Naive thymus-derived CD4-positive, alpha-beta T cell (primary cell): Measurements from ENCODE around the gene SMYD3. TPM values are rescaled to one million over a fixed set of nuclear protein-coding genes. Genes with fewer than 3 reads are reported as not detected.

Experiments used
- ATAC-seq: fragments of 150-1000 bp; cut with Tn5 transposase; 2 replicates; pipeline ENCODE4 v1.10.0; 2021; ENCODE audit warnings: mild to moderate bottlenecking, moderate library complexity
- CTCF ChIA-PET: fragments of 350-600 bp; sonication (Branson Sonifier 250); formaldehyde crosslinking; loops from one replicate; lab custom pipeline; 2021; ENCODE audit warnings: antibody characterized with exemption; lab: Charles Lee
- POLR2A ChIA-PET: fragments of 350-600 bp; sonication (Branson Sonifier 250); formaldehyde crosslinking; loops from one replicate; lab custom pipeline; 2021; ENCODE audit warnings: antibody characterized with exemption, inconsistent platforms; lab: Charles Lee
- DNase-seq, 9 donors: peaks; one replicate each; pipeline versions ENCODE4 v3.0.0 to v3.0.0-alpha.2; 2020 to 2022; ENCODE audit warnings: mixed read lengths in 1 of 9
- H3K27ac ChIP-seq: one replicate; pipeline ENCODE4 v1.7.0; 2013; ENCODE audit warnings: mild to moderate bottlenecking, low read depth, low read length, moderate library complexity
- H3K27me3 ChIP-seq, 2 donors: one replicate each; pipeline ENCODE4 v1.7.0; 2013; ENCODE audit warnings: low read length in 2 of 2, mild to moderate bottlenecking in 2 of 2, moderate library complexity in 2 of 2; ENCODE audit not compliant: control insufficient read depth in 2 of 2, insufficient read depth in 2 of 2
- H3K36me3 ChIP-seq, 3 experiments: 1 replicate in 2 of 3; 2 replicates in 1 of 3; pipeline ENCODE4 v1.7.0; 2013; ENCODE audit warnings: low read length in 3 of 3, mild to moderate bottlenecking in 3 of 3, moderate library complexity in 1 of 3; ENCODE audit not compliant: insufficient read depth in 3 of 3, control insufficient read depth in 2 of 3
- H3K4me1 ChIP-seq, 2 donors: one replicate each; pipeline ENCODE4 v1.7.0; 2013; ENCODE audit warnings: low read length in 2 of 2, mild to moderate bottlenecking in 2 of 2, moderate library complexity in 1 of 2; ENCODE audit not compliant: control insufficient read depth in 2 of 2, insufficient read depth in 2 of 2
- H3K4me3 ChIP-seq: 2 replicates; pipeline ENCODE4 v1.7.0; 2013; ENCODE audit warnings: mild to moderate bottlenecking, low read length
- H3K9me3 ChIP-seq, 3 experiments: 1 replicate in 2 of 3; 2 replicates in 1 of 3; pipeline ENCODE4 v1.7.0; 2013; ENCODE audit warnings: low read length in 3 of 3; ENCODE audit not compliant: control insufficient read depth in 2 of 3
- H3K27ac Mint-ChIP-seq, 9 donors: one replicate each; pipeline ENCODE4 v1.8.0; 2020 to 2022; ENCODE audit warnings: mixed read lengths in 9 of 9, mild to moderate bottlenecking in 8 of 9, moderate library complexity in 5 of 9, inconsistent platforms in 2 of 9
- H3K27me3 Mint-ChIP-seq, 5 donors: one replicate each; pipeline ENCODE4 v1.8.0; 2021 to 2022; ENCODE audit warnings: mixed read lengths in 5 of 5, mild to moderate bottlenecking in 1 of 5
- H3K36me3 Mint-ChIP-seq, 5 donors: one replicate each; pipeline ENCODE4 v1.8.0; 2020 to 2022; ENCODE audit warnings: mixed read lengths in 5 of 5, mild to moderate bottlenecking in 3 of 5, inconsistent platforms in 1 of 5
- H3K4me1 Mint-ChIP-seq, 7 donors: one replicate each; pipeline ENCODE4 v1.8.0; 2020 to 2022; ENCODE audit warnings: mixed read lengths in 7 of 7, mild to moderate bottlenecking in 3 of 7, inconsistent platforms in 1 of 7
- H3K4me3 Mint-ChIP-seq, 10 donors: one replicate each; pipeline ENCODE4 v1.8.0; 2020 to 2022; ENCODE audit warnings: mild to moderate bottlenecking in 10 of 10, mixed read lengths in 10 of 10, moderate library complexity in 6 of 10, inconsistent platforms in 2 of 10
- H3K9me3 Mint-ChIP-seq, 11 donors: one replicate each; pipeline ENCODE4 v1.8.0; 2020 to 2022; ENCODE audit warnings: mixed read lengths in 11 of 11, mild to moderate bottlenecking in 4 of 11, inconsistent platforms in 1 of 11, moderate library complexity in 1 of 11
- intact Hi-C, 2 donors: fragments of 100-400 bp; cut with micrococcal nuclease; formaldehyde crosslinking; loops; one replicate each; pipeline ENCODE4 v1.15.1; 2023
- polyA plus RNA-seq, 2 donors: library from polyadenylated mRNA; unstranded; fragments of 300-500 nt; fragmentation: Illumina TruSeq; gene quantifications; one replicate each; pipeline ENCODE4 v1.2.3, GENCODE V29; 2021
- total RNA-seq, 6 experiments: library from RNA in 5 of 6; stranded (reverse) in 5 of 6; gene quantifications; 1 replicate in 5 of 6; 2 replicates in 1 of 6; pipeline ENCODE4 v1.2.3 and lab custom pipeline; 2021 to 2026

Gene SMYD3
- total and polyA plus RNA-seq, 7 experiments from 2014 or later = 19.5 to 28.6 (median 24.4) TPM

- Mint-ChIP-seq H3K4me1 (peaks cover 0 to 9% (median 2%) of the 10 kb centered on the region in 7 donors), H3K27ac (no peak overlapping the region), H3K4me3 (peak overlapping the region in 1 of 10 donors; percentile 43), H3K36me3 (peaks cover 4 to 64% (median 58%) of the 10 kb centered on the region in 5 donors), H3K9me3 (peaks cover under 1 to 42% (median 11%) of the 10 kb centered on the region in 11 donors), H3K27me3 (no peaks in the 10 kb centered on the region)
- H3K4me3 ChIP-seq = no peak overlapping the region
- intact Hi-C loops = no loop called here
- H3K27ac ChIP-seq = no peak overlapping the region
- no peak for ATAC-seq
- ChIA-PET CTCF (no interaction called here), POLR2A (interaction anchor here (0.6 kb wide), 1 partner anchor 38 kb away, joined by 3 read pairs; no protein-coding TSS in a partner anchor)
- no peak for DNase-seq
- H3K27me3 ChIP-seq = no peaks in the 10 kb centered on the region
- H3K36me3 ChIP-seq = peaks cover 0 to 19% (median 0%) of the 10 kb centered on the region in 3 experiments
- H3K9me3 ChIP-seq = no peaks in the 10 kb centered on the region
- no peaks in the 10 kb centered on the region for H3K4me1 ChIP-seq
These were observed 89.8 kb downstream of the SMYD3 start for GRCh38 chr1:246417152-246417812.

- no peaks in the 10 kb centered on the region for H3K9me3 ChIP-seq
- ATAC-seq (no peak), DNase-seq (no peak)
- H3K4me3 Mint-ChIP-seq = no peak overlapping the region
- peaks cover 4 to 51% (median 15%) of the 10 kb centered on the region in 11 donors for H3K9me3 Mint-ChIP-seq
- no peaks in the 10 kb centered on the region for H3K27me3 ChIP-seq
- H3K4me1 ChIP-seq = no peaks in the 10 kb centered on the region
- peaks cover 4 to 70% (median 64%) of the 10 kb centered on the region in 5 donors for H3K36me3 Mint-ChIP-seq
- H3K27ac ChIP-seq = no peak overlapping the region
- H3K4me1 Mint-ChIP-seq = peaks cover 0 to 6% (median 2%) of the 10 kb centered on the region in 7 donors
- intact Hi-C loops = no loop called here
- ChIA-PET POLR2A (interaction anchor here (0.6 kb wide), 1 partner anchor 37 kb away, joined by 3 read pairs; no protein-coding TSS in a partner anchor), CTCF (no interaction called here)
- H3K36me3 ChIP-seq = peaks cover 0 to 19% (median 0%) of the 10 kb centered on the region in 3 experiments
- H3K27me3 Mint-ChIP-seq = no peaks in the 10 kb centered on the region
- no peak overlapping the region for H3K4me3 ChIP-seq
- H3K27ac Mint-ChIP-seq = no peak overlapping the region
These were observed 90.8 kb downstream of the SMYD3 start for GRCh38 chr1:246416261-246416660.

- H3K9me3 Mint-ChIP-seq = peaks cover 4 to 50% (median 16%) of the 10 kb centered on the region in 11 donors
- ATAC-seq = no peak
- no peaks in the 10 kb centered on the region for H3K27me3 Mint-ChIP-seq
- no peak overlapping the region for H3K4me3 ChIP-seq
- CTCF ChIA-PET = interaction anchor here (0.8 kb wide), 1 partner anchor 1234 kb away, joined by 3 read pairs; no protein-coding TSS in a partner anchor
- no peak overlapping the region for H3K27ac ChIP-seq
- H3K36me3 Mint-ChIP-seq = peaks cover 4 to 61% (median 56%) of the 10 kb centered on the region in 5 donors
- intact Hi-C loops = no loop called here
- no peaks in the 10 kb centered on the region for H3K9me3 ChIP-seq
- DNase-seq = no peak
- peaks cover 0 to 6% (median 2%) of the 10 kb centered on the region in 7 donors for H3K4me1 Mint-ChIP-seq
- peaks cover 0 to 19% (median 0%) of the 10 kb centered on the region in 3 experiments for H3K36me3 ChIP-seq
- H3K4me1 ChIP-seq = no peaks in the 10 kb centered on the region
- no peaks in the 10 kb centered on the region for H3K27me3 ChIP-seq
- no peak overlapping the region for H3K4me3 Mint-ChIP-seq
- peak overlapping the region in 1 of 9 donors; percentile 25 for H3K27ac Mint-ChIP-seq
- POLR2A ChIA-PET = no interaction called here
These were observed 92.1 kb downstream of the SMYD3 start for GRCh38 chr1:246415028-246415427.

GRCh38 chr1:246413430-246413829 lies 93.6 kb downstream of the SMYD3 start:
- no peaks in the 10 kb centered on the region for H3K4me1 ChIP-seq
- DNase-seq (no peak), ATAC-seq (no peak)
- Mint-ChIP-seq H3K27me3 (no peaks in the 10 kb centered on the region), H3K36me3 (peaks cover 4 to 47% (median 42%) of the 10 kb centered on the region in 5 donors), H3K4me3 (no peak overlapping the region), H3K9me3 (peaks cover 0 to 41% (median 12%) of the 10 kb centered on the region in 11 donors), H3K27ac (no peak overlapping the region), H3K4me1 (peaks cover 0 to 4% (median 0%) of the 10 kb centered on the region in 7 donors)
- peaks cover 0 to 7% (median 0%) of the 10 kb centered on the region in 3 experiments for H3K36me3 ChIP-seq
- intact Hi-C loops = no loop called here
- no peak overlapping the region for H3K4me3 ChIP-seq
- POLR2A ChIA-PET = no interaction called here
- CTCF ChIA-PET = no interaction called here
- no peaks in the 10 kb centered on the region for H3K9me3 ChIP-seq
- H3K27me3 ChIP-seq = no peaks in the 10 kb centered on the region
- H3K27ac ChIP-seq = no peak overlapping the region

- Mint-ChIP-seq H3K27me3 (no peaks in the 10 kb centered on the region), H3K27ac (no peak overlapping the region)
- no peak for DNase-seq
These were observed 103.0 kb downstream of the SMYD3 start for GRCh38 chr1:246404078-246404477.

GRCh38 chr1:246398126-246398813 lies 108.8 kb downstream of the SMYD3 start:
- no peak for ATAC-seq
- no peak for DNase-seq
- ChIA-PET CTCF (no interaction called here), POLR2A (no interaction called here)
- peaks cover 0 to 6% (median 0%) of the 10 kb centered on the region in 7 donors for H3K4me1 Mint-ChIP-seq
- H3K4me1 ChIP-seq = no peaks in the 10 kb centered on the region
- H3K4me3 Mint-ChIP-seq = no peak overlapping the region
- no peaks in the 10 kb centered on the region for H3K27me3 ChIP-seq
- no peak overlapping the region for H3K4me3 ChIP-seq
- intact Hi-C loops = no loop called here
- H3K9me3 Mint-ChIP-seq = peaks cover 0 to 47% (median 10%) of the 10 kb centered on the region in 11 donors
- no peaks in the 10 kb centered on the region for H3K9me3 ChIP-seq
- no peak overlapping the region for H3K27ac Mint-ChIP-seq
- H3K27me3 Mint-ChIP-seq = no peaks in the 10 kb centered on the region
- H3K27ac ChIP-seq = no peak overlapping the region
- peaks cover 0 to 48% (median 42%) of the 10 kb centered on the region in 5 donors for H3K36me3 Mint-ChIP-seq
- no peaks in the 10 kb centered on the region for H3K36me3 ChIP-seq

More at GRCh38 chr1:246404078-246404477, 103.0 kb downstream of the SMYD3 start:
- POLR2A ChIA-PET = no interaction called here
- no peaks in the 10 kb centered on the region for H3K36me3 ChIP-seq
- no peaks in the 10 kb centered on the region for H3K4me1 ChIP-seq
- H3K27ac ChIP-seq = no peak overlapping the region
- H3K27me3 ChIP-seq = no peaks in the 10 kb centered on the region
- Mint-ChIP-seq H3K4me3 (no peak overlapping the region), H3K9me3 (peaks cover 0 to 19% (median 2%) of the 10 kb centered on the region in 11 donors), H3K36me3 (peaks cover 0 to 24% (median 8%) of the 10 kb centered on the region in 5 donors), H3K4me1 (peaks cover 0 to 5% (median 0%) of the 10 kb centered on the region in 7 donors)
- no peak overlapping the region for H3K4me3 ChIP-seq
- no peaks in the 10 kb centered on the region for H3K9me3 ChIP-seq
- intact Hi-C loops = no loop called here
- no peak for ATAC-seq
- CTCF ChIA-PET = no interaction called here
